ENCODE results near the gene OLIG2. TPM values are rescaled to one million over a fixed set of nuclear protein-coding genes. Genes with fewer than 3 reads are reported as not detected.

OLIG2 gene
- total and polyA plus RNA-seq, 4 experiments from 2014 or later = not detected

GRCh38 chr21:33033094-33033951, 7.6 kb downstream of the OLIG2 start:
- intact Hi-C loops (cut with micrococcal nuclease) = no loop called here
- Mint-ChIP-seq H3K27ac (no peak overlapping the region), H3K4me1 (peaks cover 13 to 32% (median 21%) of the 10 kb centered on the region in 4 donors), H3K27me3 (peaks cover 27 to 28% of the 10 kb centered on the region in 2 donors), H3K9me3 (no peaks in the 10 kb centered on the region), H3K4me3 (no peak overlapping the region), H3K36me3 (no peaks in the 10 kb centered on the region)
- CTCF ChIA-PET (ENCODE audit: partially characterized antibody) = no interaction called here
- peaks cover 34% of the 10 kb centered on the region for H3K27me3 ChIP-seq (ENCODE audit: insufficient read depth, low read length)
- DNase-seq = no peak
- H3K4me3 ChIP-seq (ENCODE audit: low read length in 2 of 2) = no peak overlapping the region
- H3K4me1 ChIP-seq (ENCODE audit: insufficient read depth, low read length) = peaks cover 25% of the 10 kb centered on the region
- POLR2A ChIA-PET (ENCODE audit: partially characterized antibody) = no interaction called here
- no peaks in the 10 kb centered on the region for H3K9me3 ChIP-seq (ENCODE audit: control insufficient read depth in 1 of 2, low read length in 2 of 2)
- H3K27ac ChIP-seq (ENCODE audit: low read depth, low read length) = no peak overlapping the region
- no peaks in the 10 kb centered on the region for H3K36me3 ChIP-seq (ENCODE audit: insufficient read depth, low read length)

GRCh38 chr21:33033961-33034413, 8.3 kb downstream of the OLIG2 start:
- ChIA-PET CTCF (ENCODE audit: partially characterized antibody) (no interaction called here), POLR2A (ENCODE audit: partially characterized antibody) (no interaction called here)
- Mint-ChIP-seq H3K27ac (no peak overlapping the region), H3K4me3 (no peak overlapping the region), H3K4me1 (peaks cover 10 to 25% (median 16%) of the 10 kb centered on the region in 4 donors), H3K9me3 (no peaks in the 10 kb centered on the region), H3K36me3 (no peaks in the 10 kb centered on the region), H3K27me3 (peaks cover 20 to 23% of the 10 kb centered on the region in 2 donors)
- Histone ChIP-seq H3K4me3 (ENCODE audit: low read length in 2 of 2) (no peak overlapping the region), H3K36me3 (ENCODE audit: insufficient read depth, low read length) (no peaks in the 10 kb centered on the region), H3K9me3 (ENCODE audit: control insufficient read depth in 1 of 2, low read length in 2 of 2) (no peaks in the 10 kb centered on the region), H3K27me3 (ENCODE audit: insufficient read depth, low read length) (peaks cover 28% of the 10 kb centered on the region), H3K4me1 (ENCODE audit: insufficient read depth, low read length) (peaks cover 19% of the 10 kb centered on the region), H3K27ac (ENCODE audit: low read depth, low read length) (no peak overlapping the region)
- intact Hi-C loops (cut with micrococcal nuclease) = no loop called here
- no peak for DNase-seq

- no peaks in the 10 kb centered on the region for H3K9me3 ChIP-seq (ENCODE audit: control insufficient read depth in 1 of 2, low read length in 2 of 2)
- H3K9me3 Mint-ChIP-seq = no peaks in the 10 kb centered on the region
- H3K27ac ChIP-seq (ENCODE audit: low read depth, low read length) = no peak overlapping the region
- no peak overlapping the region for H3K27ac Mint-ChIP-seq
- H3K4me1 ChIP-seq (ENCODE audit: insufficient read depth, low read length) = peaks cover 11% of the 10 kb centered on the region
- H3K4me3 ChIP-seq (ENCODE audit: low read length in 2 of 2) = no peak overlapping the region
- H3K36me3 Mint-ChIP-seq = no peaks in the 10 kb centered on the region
- H3K36me3 ChIP-seq (ENCODE audit: insufficient read depth, low read length) = no peaks in the 10 kb centered on the region
- POLR2A ChIA-PET (ENCODE audit: partially characterized antibody) = no interaction called here
- H3K27me3 Mint-ChIP-seq = peaks cover 13 to 21% of the 10 kb centered on the region in 2 donors
- peaks cover 9 to 18% (median 9%) of the 10 kb centered on the region in 4 donors for H3K4me1 Mint-ChIP-seq
- H3K27me3 ChIP-seq (ENCODE audit: insufficient read depth, low read length) = peaks cover 17% of the 10 kb centered on the region
- no peak overlapping the region for H3K4me3 Mint-ChIP-seq
- no peak for DNase-seq
- intact Hi-C loops (cut with micrococcal nuclease) = no loop called here
- CTCF ChIA-PET (ENCODE audit: partially characterized antibody) = interaction anchor here (1.1 kb wide), 1 partner anchor 95 kb away, joined by 3 read pairs; no protein-coding TSS in a partner anchor
These were observed 9.4 kb downstream of the OLIG2 start for GRCh38 chr21:33035147-33035546.

GRCh38 chr21:33036430-33037162, 10.9 kb downstream of the OLIG2 start:
- ChIA-PET CTCF (ENCODE audit: partially characterized antibody) (no interaction called here), POLR2A (ENCODE audit: partially characterized antibody) (no interaction called here)
- no peaks in the 10 kb centered on the region for H3K9me3 Mint-ChIP-seq
- DNase-seq = no peak
- no peak overlapping the region for H3K4me3 ChIP-seq (ENCODE audit: low read length in 2 of 2)
- no peaks in the 10 kb centered on the region for H3K9me3 ChIP-seq (ENCODE audit: control insufficient read depth in 1 of 2, low read length in 2 of 2)
- intact Hi-C loops (cut with micrococcal nuclease) = no loop called here
- H3K27ac ChIP-seq (ENCODE audit: low read depth, low read length) = no peak overlapping the region
- H3K4me3 Mint-ChIP-seq = peak overlapping the region in 5 of 8 donors; percentile 13 to 42 (median 19)
- H3K36me3 ChIP-seq (ENCODE audit: insufficient read depth, low read length) = no peaks in the 10 kb centered on the region
- peaks cover 11% of the 10 kb centered on the region for H3K4me1 ChIP-seq (ENCODE audit: insufficient read depth, low read length)
- peaks cover 9% of the 10 kb centered on the region for H3K27me3 ChIP-seq (ENCODE audit: insufficient read depth, low read length)
- peaks cover 9 to 18% (median 9%) of the 10 kb centered on the region in 4 donors for H3K4me1 Mint-ChIP-seq
- peaks cover 16 to 17% of the 10 kb centered on the region in 2 donors for H3K27me3 Mint-ChIP-seq
- no peaks in the 10 kb centered on the region for H3K36me3 Mint-ChIP-seq
- H3K27ac Mint-ChIP-seq = peak overlapping the region in 2 of 7 donors; percentile 10 to 37

- peak overlapping the region in 1 of 7 donors; percentile 3 for H3K27ac Mint-ChIP-seq
- H3K27ac ChIP-seq (ENCODE audit: low read depth, low read length) = no peak overlapping the region
- POLR2A ChIA-PET (ENCODE audit: partially characterized antibody) = no interaction called here
These were observed 11.8 kb downstream of the OLIG2 start for GRCh38 chr21:33037501-33037900.

GRCh38 chr21:33039536-33039935, 13.8 kb downstream of the OLIG2 start:
- Mint-ChIP-seq H3K27me3 (peaks cover 15 to 21% of the 10 kb centered on the region in 2 donors), H3K4me1 (peaks cover 9 to 18% (median 9%) of the 10 kb centered on the region in 4 donors), H3K27ac (no peak overlapping the region), H3K4me3 (no peak overlapping the region), H3K9me3 (peaks cover 0 to 2% (median 0%) of the 10 kb centered on the region in 8 donors), H3K36me3 (no peaks in the 10 kb centered on the region)
- POLR2A ChIA-PET (ENCODE audit: partially characterized antibody) = no interaction called here
- Histone ChIP-seq H3K27ac (ENCODE audit: low read depth, low read length) (no peak overlapping the region), H3K27me3 (ENCODE audit: insufficient read depth, low read length) (peaks cover 4% of the 10 kb centered on the region), H3K4me1 (ENCODE audit: insufficient read depth, low read length) (peaks cover 11% of the 10 kb centered on the region), H3K9me3 (ENCODE audit: control insufficient read depth in 1 of 2, low read length in 2 of 2) (no peaks in the 10 kb centered on the region), H3K4me3 (ENCODE audit: low read length in 2 of 2) (no peak overlapping the region), H3K36me3 (ENCODE audit: insufficient read depth, low read length) (no peaks in the 10 kb centered on the region)
- CTCF ChIA-PET (ENCODE audit: partially characterized antibody) = no interaction called here
- intact Hi-C loops (cut with micrococcal nuclease) = no loop called here
- DNase-seq = no peak

More at GRCh38 chr21:33037501-33037900, 11.8 kb downstream of the OLIG2 start:
- peaks cover 11% of the 10 kb centered on the region for H3K4me1 ChIP-seq (ENCODE audit: insufficient read depth, low read length)
- no peaks in the 10 kb centered on the region for H3K9me3 ChIP-seq (ENCODE audit: control insufficient read depth in 1 of 2, low read length in 2 of 2)
- no peaks in the 10 kb centered on the region for H3K36me3 ChIP-seq (ENCODE audit: insufficient read depth, low read length)
- DNase-seq = no peak
- CTCF ChIA-PET (ENCODE audit: partially characterized antibody) = no interaction called here
- no peaks in the 10 kb centered on the region for H3K36me3 Mint-ChIP-seq
- peaks cover 12 to 13% of the 10 kb centered on the region in 2 donors for H3K27me3 Mint-ChIP-seq
- H3K9me3 Mint-ChIP-seq = no peaks in the 10 kb centered on the region
- H3K4me3 Mint-ChIP-seq = no peak overlapping the region
- peaks cover 9 to 18% (median 9%) of the 10 kb centered on the region in 4 donors for H3K4me1 Mint-ChIP-seq
- peaks cover 2% of the 10 kb centered on the region for H3K27me3 ChIP-seq (ENCODE audit: insufficient read depth, low read length)
- intact Hi-C loops (cut with micrococcal nuclease) = no loop called here
- H3K4me3 ChIP-seq (ENCODE audit: low read length in 2 of 2) = no peak overlapping the region

- Histone ChIP-seq H3K27ac (ENCODE audit: low read depth, low read length) (no peak overlapping the region), H3K27me3 (ENCODE audit: insufficient read depth, low read length) (peaks cover 4% of the 10 kb centered on the region), H3K4me3 (ENCODE audit: low read length in 2 of 2) (no peak overlapping the region), H3K36me3 (ENCODE audit: insufficient read depth, low read length) (no peaks in the 10 kb centered on the region), H3K9me3 (ENCODE audit: control insufficient read depth in 1 of 2, low read length in 2 of 2) (no peaks in the 10 kb centered on the region), H3K4me1 (ENCODE audit: insufficient read depth, low read length) (peaks cover 11% of the 10 kb centered on the region)
- no peaks in the 10 kb centered on the region for H3K36me3 Mint-ChIP-seq
- POLR2A ChIA-PET (ENCODE audit: partially characterized antibody) = no interaction called here
- peaks cover 9 to 18% (median 9%) of the 10 kb centered on the region in 4 donors for H3K4me1 Mint-ChIP-seq
- no peak for DNase-seq
- CTCF ChIA-PET (ENCODE audit: partially characterized antibody) = no interaction called here
- no peak overlapping the region for H3K27ac Mint-ChIP-seq
- H3K27me3 Mint-ChIP-seq = peaks cover 17 to 21% of the 10 kb centered on the region in 2 donors
- intact Hi-C loops (cut with micrococcal nuclease) = no loop called here
- H3K4me3 Mint-ChIP-seq = no peak overlapping the region
- H3K9me3 Mint-ChIP-seq = peaks cover 0 to 2% (median 0%) of the 10 kb centered on the region in 8 donors
These were observed 14.5 kb downstream of the OLIG2 start for GRCh38 chr21:33040215-33040614.

All from CD4-positive, alpha-beta memory T cell (primary cell).